Activated T-cell treated with anti-CD3 and anti-CD28 coated beads, Interleukin-2, amount 50 U/mL, for 48 hours (primary cell): ENCODE measurements around the gene LMF1.
A peak's percentile ranks its signal among the peaks of the same experiment; 100 is the strongest.
"Not testable (repeated sequence)": the region's sequence is repeated elsewhere in the genome, so short reads cannot be mapped to it uniquely, and the experiment has no call there.

Experiments used
- DNase-seq, 2 experiments: peaks; one replicate each; pipeline ENCODE4 v3.0.0-alpha.2; 2020

The LMF1 gene

GRCh38 chr16:822174-822908, 148.4 kb downstream of the LMF1 start:
- DNase-seq = no peak

- DNase-seq = no peak
Observed at GRCh38 chr16:821751-822150, 149.0 kb downstream of the LMF1 start.

- no peak for DNase-seq
Observed at GRCh38 chr16:820748-821147, 150.0 kb downstream of the LMF1 start.

- not testable (repeated sequence) for DNase-seq
Observed at GRCh38 chr16:820044-820408, 150.8 kb downstream of the LMF1 start.

GRCh38 chr16:819336-820043, 151.3 kb downstream of the LMF1 start:
- peak in 1 of 2 experiments; percentile 30 for DNase-seq

GRCh38 chr16:818592-818991, 152.2 kb downstream of the LMF1 start:
- DNase-seq = no peak

- DNase-seq = no peak
Observed at GRCh38 chr16:818132-818531, 152.7 kb downstream of the LMF1 start.

GRCh38 chr16:817001-817906, 153.5 kb downstream of the LMF1 start:
- no peak for DNase-seq

GRCh38 chr16:815861-816260, 154.9 kb downstream of the LMF1 start:
- no peak for DNase-seq

GRCh38 chr16:814974-815373, 155.8 kb downstream of the LMF1 start:
- no peak for DNase-seq

- DNase-seq = no peak
Observed at GRCh38 chr16:813916-814412, 156.8 kb downstream of the LMF1 start.

- peak; percentile 72 to 79 for DNase-seq
Observed at GRCh38 chr16:813204-813915, 157.4 kb downstream of the LMF1 start.

GRCh38 chr16:808085-808386, 162.7 kb downstream of the LMF1 start:
- DNase-seq = no peak

- DNase-seq = peak; percentile 88 to 93
Observed at GRCh38 chr16:807347-808084, 163.3 kb downstream of the LMF1 start.

- no peak for DNase-seq
Observed at GRCh38 chr16:805474-805873, 165.3 kb downstream of the LMF1 start.

GRCh38 chr16:804193-805048, 166.4 kb downstream of the LMF1 start:
- DNase-seq = no peak

- no peak for DNase-seq
Observed at GRCh38 chr16:803754-804080, 167.1 kb downstream of the LMF1 start.
